Prostate gland (tissue), 2 donors: Measurements from ENCODE around the gene TRAK1.

ENCODE experiments used
- CTCF ChIP-seq, 4 experiments: fragments of 200-600 bp in 2 of 4; fragments of 450-650 bp in 2 of 4; sonication (generic) in 2 of 4; IDR thresholded peaks; 1 replicate in 3 of 4; 2 replicates in 1 of 4; pipeline ENCODE4 v1.5.1; 2016 to 2019; ENCODE audit warnings: antibody characterized with exemption in 4 of 4, mild to moderate bottlenecking in 2 of 4, moderate library complexity in 2 of 4
- POLR2A ChIP-seq: fragments of 450-650 bp; IDR thresholded peaks from one replicate; pipeline ENCODE4 v1.6.1; 2016; ENCODE audit warnings: antibody characterized with exemption, mild to moderate bottlenecking
- POLR2AphosphoS5 ChIP-seq: sonication (generic); formaldehyde crosslinking; IDR thresholded peaks from one replicate; pipeline ENCODE4 v1.6.1; 2017; ENCODE audit warnings: antibody characterized with exemption

DNA sequence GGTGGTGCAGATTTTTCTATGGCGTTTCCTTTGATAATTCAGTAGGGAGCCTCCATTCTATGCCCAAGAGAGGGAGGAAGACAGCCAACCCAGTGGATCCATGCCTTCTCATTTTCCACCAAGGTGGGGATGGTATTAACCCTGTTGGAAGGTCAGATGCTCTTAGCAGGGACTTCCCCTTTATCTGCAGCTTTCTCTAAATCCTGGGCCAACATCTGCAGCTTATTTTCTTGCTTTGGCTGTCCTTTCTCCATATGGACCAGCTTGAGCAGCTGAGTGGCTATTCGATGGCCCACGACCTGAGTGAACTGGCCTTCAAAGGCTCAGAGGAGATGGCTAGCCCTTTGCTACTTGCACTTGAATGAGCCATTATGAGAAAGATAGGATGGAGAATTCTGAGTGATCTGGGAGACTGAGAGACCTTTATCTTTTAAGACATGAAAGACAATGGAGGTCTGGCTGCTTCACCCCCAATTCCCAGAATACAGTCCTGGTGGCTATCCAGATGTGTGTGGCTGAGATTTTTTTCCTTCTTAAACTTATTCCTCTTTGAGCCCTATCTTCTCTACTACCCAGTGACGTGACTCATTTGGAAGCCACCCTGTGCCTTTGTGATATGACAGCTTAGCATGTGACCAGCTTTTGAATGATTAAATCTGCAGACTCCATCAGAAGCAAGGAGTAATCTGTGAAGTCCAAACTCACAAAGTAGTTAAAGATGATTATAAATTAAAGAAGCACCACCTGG is 39.6 kb upstream of the TRAK1 start:
- no peak for TF ChIP-seq CTCF (IDR thresholded peaks at IDR 0.05)
- TF ChIP-seq POLR2AphosphoS5, result no peak
- no peak for TF ChIP-seq POLR2A
